ENCODE measurements around the gene GHRHR.

GRCh38 chr7:30926313-30926712, 37.4 kb upstream of the GHRHR start:
- TF ChIP-seq CTCF (conservative IDR thresholded peaks at IDR 0.05) (no peak), EZH2 (IDR thresholded peaks at IDR 0.05; ENCODE audit: low read depth) (no peak)

Data from PC-9 (cell line).